Measurements from ENCODE around the gene NLRP14.

The NLRP14 gene

DNA sequence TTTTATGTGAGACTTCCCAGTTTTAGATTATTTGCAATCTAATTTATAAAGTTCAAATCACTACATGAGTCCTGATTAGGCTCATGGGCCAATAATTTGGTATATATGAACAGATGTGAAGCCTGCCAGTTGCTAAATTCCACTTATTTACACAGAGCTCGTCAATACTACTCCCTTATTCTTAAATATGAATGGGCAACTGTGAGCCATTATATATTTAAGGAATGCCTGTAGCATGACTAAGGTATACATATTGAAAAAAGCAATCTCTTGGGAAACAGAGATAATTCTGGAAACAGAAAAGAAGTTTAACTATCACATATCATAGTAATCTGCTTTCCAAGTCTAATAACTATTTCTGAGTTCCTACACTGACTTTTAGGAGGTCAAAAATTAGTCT lies 95.5 kb downstream of the NLRP14 start:
- TF ChIP-seq CTCF (conservative IDR thresholded peaks at IDR 0.05; ENCODE audit: low read depth, low read length) = no peak
- no peak overlapping the region for H3K4me3 ChIP-seq (ENCODE audit: low read length)
- no peak for DNase-seq (ENCODE audit: low read depth)

- H3K4me3 ChIP-seq (ENCODE audit: low read length) = no peak overlapping the region
- TF ChIP-seq CTCF (conservative IDR thresholded peaks at IDR 0.05; ENCODE audit: low read depth, low read length) = no peak
These were observed 96.1 kb downstream of the NLRP14 start for GRCh38 chr11:7116370-7116769.

More at GRCh38 chr11:7116370-7116769, 96.1 kb downstream of the NLRP14 start:
- DNase-seq (ENCODE audit: low read depth) = no peak
